DMS153 treated with DMSO at 0.1 percent for 48 hours (cell line): ENCODE data around the gene TGFBR3.
"Not testable (repeated sequence)": the region's sequence is repeated elsewhere in the genome, so short reads cannot be mapped to it uniquely, and the experiment has no call there.

Source experiments
- DNase-seq: peaks from one replicate; lab custom pipeline; 2025; ENCODE audit not compliant: unreplicated experiment; lab: John Stamatoyannopoulos, UW

Gene TGFBR3

GRCh38 chr1:91851130-91852010 lies 34.6 kb downstream of the TGFBR3 start:
- DNase-seq: peak; percentile 90

- no peak for DNase-seq
Measured at GRCh38 chr1:91850708-91851107, 35.2 kb downstream of the TGFBR3 start.

GRCh38 chr1:91847851-91848250 lies 38.1 kb downstream of the TGFBR3 start:
- DNase-seq: no peak

GRCh38 chr1:91846639-91847013 lies 39.3 kb downstream of the TGFBR3 start:
- no peak for DNase-seq

- DNase-seq: peak; percentile 77
Measured at GRCh38 chr1:91846007-91846638, 39.8 kb downstream of the TGFBR3 start.

GRCh38 chr1:91844862-91845528 lies 41.0 kb downstream of the TGFBR3 start:
- DNase-seq: no peak

GRCh38 chr1:91843843-91844242 lies 42.1 kb downstream of the TGFBR3 start:
- DNase-seq: no peak

GRCh38 chr1:91842563-91842962 lies 43.4 kb downstream of the TGFBR3 start:
- DNase-seq: no peak

- no peak for DNase-seq
Measured at GRCh38 chr1:91842056-91842455, 43.9 kb downstream of the TGFBR3 start.

GRCh38 chr1:91840276-91840675 lies 45.7 kb downstream of the TGFBR3 start:
- DNase-seq: not testable (repeated sequence)

GRCh38 chr1:91836331-91837040 lies 49.5 kb downstream of the TGFBR3 start:
- DNase-seq: no peak

- DNase-seq: no peak
Measured at GRCh38 chr1:91835087-91835521, 50.8 kb downstream of the TGFBR3 start.

GRCh38 chr1:91834549-91834948 lies 51.4 kb downstream of the TGFBR3 start:
- DNase-seq: not testable (repeated sequence)

GRCh38 chr1:91833946-91834345 lies 52.0 kb downstream of the TGFBR3 start:
- no peak for DNase-seq

GRCh38 chr1:91831132-91831930 lies 54.6 kb downstream of the TGFBR3 start:
- no peak for DNase-seq

- DNase-seq: peak; percentile 68
Measured at GRCh38 chr1:91830242-91831131, 55.5 kb downstream of the TGFBR3 start.

GRCh38 chr1:91829293-91830153 lies 56.4 kb downstream of the TGFBR3 start:
- DNase-seq: no peak

GRCh38 chr1:91828583-91829281 lies 57.2 kb downstream of the TGFBR3 start:
- no peak for DNase-seq
